H9 (cell line): ENCODE measurements around the gene PRKCI. TPM values are rescaled to one million over a fixed set of nuclear protein-coding genes. Genes with fewer than 3 reads are reported as not detected.

Experiments used
- DNase-seq: peaks from one replicate; pipeline ENCODE4 v3.0.0-alpha.2; 2017
- H2AFZ ChIP-seq: one replicate; pipeline ENCODE4 v1.6.1; 2013; ENCODE audit warnings: mild to moderate bottlenecking, low read length, control low read depth, moderate library complexity
- H2AK5ac ChIP-seq: 2 replicates; pipeline ENCODE4 v1.6.1; 2013; ENCODE audit warnings: low read length, control low read depth, mixed read lengths; ENCODE audit not compliant: insufficient read length
- H2BK120ac ChIP-seq: one replicate; pipeline ENCODE4 v1.6.1; 2013; ENCODE audit warnings: low read depth, mild to moderate bottlenecking, low read length, control low read depth, inconsistent platforms; ENCODE audit not compliant: poor library complexity, severe bottlenecking
- H2BK12ac ChIP-seq: 2 replicates; pipeline ENCODE4 v1.6.1; 2013; ENCODE audit warnings: low read length, control low read depth, mixed read lengths, low read depth; ENCODE audit not compliant: insufficient read length
- H2BK15ac ChIP-seq: 2 replicates; pipeline ENCODE4 v1.6.1; 2013; ENCODE audit warnings: low read depth, low read length, control low read depth
- H2BK20ac ChIP-seq: one replicate; pipeline ENCODE4 v1.6.1; 2013; ENCODE audit warnings: low read depth, mild to moderate bottlenecking, low read length, control low read depth, inconsistent platforms; ENCODE audit not compliant: poor library complexity, severe bottlenecking
- H2BK5ac ChIP-seq: 2 replicates; pipeline ENCODE4 v1.6.1; 2013; ENCODE audit warnings: low read length, control low read depth, mixed read lengths; ENCODE audit not compliant: insufficient read length
- H3K14ac ChIP-seq: 2 replicates; pipeline ENCODE4 v1.6.1; 2013; ENCODE audit warnings: low read length, control low read depth; ENCODE audit not compliant: insufficient read depth
- H3K18ac ChIP-seq: 2 replicates; pipeline ENCODE4 v1.6.1; 2013; ENCODE audit warnings: low read depth, mild to moderate bottlenecking, mixed read lengths, low read length, control low read depth; ENCODE audit not compliant: insufficient read length
- H3K23ac ChIP-seq: 2 replicates; pipeline ENCODE4 v1.6.1; 2013; ENCODE audit warnings: low read length, control low read depth, mixed read lengths, low read depth; ENCODE audit not compliant: insufficient read length
- H3K23me2 ChIP-seq: 2 replicates; pipeline ENCODE4 v1.6.1; 2013; ENCODE audit warnings: low read depth, mild to moderate bottlenecking, mixed read lengths, low read length, control low read depth; ENCODE audit not compliant: insufficient read length, poor library complexity, severe bottlenecking
- H3K27ac ChIP-seq: 2 replicates; pipeline ENCODE4 v1.5.1; 2013; ENCODE audit warnings: low read length, control low read depth, mixed read lengths, low read depth; ENCODE audit not compliant: insufficient read length
- H3K27me3 ChIP-seq: 2 replicates; pipeline ENCODE4 v1.6.1; 2013; ENCODE audit warnings: low read length, control low read depth, inconsistent platforms; ENCODE audit not compliant: insufficient read depth
- H3K4ac ChIP-seq: 2 replicates; pipeline ENCODE4 v1.6.1; 2013; ENCODE audit warnings: low read depth, mild to moderate bottlenecking, control low read depth, inconsistent platforms, low read length, moderate library complexity
- H3K4me1 ChIP-seq: 2 replicates; pipeline ENCODE4 v1.6.1; 2013; ENCODE audit warnings: low read length, control low read depth, inconsistent platforms; ENCODE audit not compliant: insufficient read depth
- H3K4me2 ChIP-seq: 2 replicates; pipeline ENCODE4 v1.6.1; 2013; ENCODE audit warnings: low read length, control low read depth, mixed read lengths; ENCODE audit not compliant: insufficient read length, insufficient read depth
- H3K56ac ChIP-seq: 2 replicates; pipeline ENCODE4 v1.6.1; 2013; ENCODE audit warnings: low read depth, mild to moderate bottlenecking, mixed read lengths, low read length, control low read depth; ENCODE audit not compliant: insufficient read length
- H3K79me1 ChIP-seq: 2 replicates; pipeline ENCODE4 v1.6.1; 2013; ENCODE audit warnings: low read depth, mild to moderate bottlenecking, moderate library complexity, low read length, control low read depth, inconsistent platforms; ENCODE audit not compliant: insufficient read depth, poor library complexity, severe bottlenecking
- H3K79me2 ChIP-seq: 2 replicates; pipeline ENCODE4 v1.6.1; 2013; ENCODE audit warnings: low read length, control low read depth, inconsistent platforms; ENCODE audit not compliant: insufficient read depth
- H3K9ac ChIP-seq: 2 replicates; pipeline ENCODE4 v1.6.1; 2013; ENCODE audit warnings: low read length, control low read depth, mixed read lengths; ENCODE audit not compliant: insufficient read length; ENCODE audit errors: extremely low read depth
- H3K9me3 ChIP-seq: one replicate; pipeline ENCODE4 v1.6.1; 2013; ENCODE audit warnings: low read depth, low read length, inconsistent platforms; ENCODE audit not compliant: control insufficient read depth
- H3T11ph ChIP-seq: one replicate; pipeline ENCODE4 v1.6.1; 2013; ENCODE audit warnings: mild to moderate bottlenecking, low read length, control low read depth, inconsistent platforms
- H4K20me1 ChIP-seq: one replicate; pipeline ENCODE4 v1.6.1; 2013; ENCODE audit not compliant: control insufficient read depth, insufficient read length, insufficient read depth
- H4K5ac ChIP-seq: 2 replicates; pipeline ENCODE4 v1.6.1; 2013; ENCODE audit warnings: low read depth, mild to moderate bottlenecking, mixed read lengths, low read length, control low read depth; ENCODE audit not compliant: insufficient read length
- H4K8ac ChIP-seq: replicated peaks from 2 replicates; pipeline ENCODE4 v1.6.1; 2013; ENCODE audit warnings: low read length, control low read depth, mixed read lengths, low read depth; ENCODE audit not compliant: insufficient read length
- H4K91ac ChIP-seq: 2 replicates; pipeline ENCODE4 v1.6.1; 2013; ENCODE audit warnings: low read depth, mild to moderate bottlenecking, moderate library complexity, mixed read lengths, low read length, control low read depth; ENCODE audit not compliant: insufficient read length
- H3K27ac Mint-ChIP-seq, 3 experiments: 2 replicates in 2 of 3; 3 replicates in 1 of 3; pipeline ENCODE4 v1.8.0; 2020 to 2021; ENCODE audit warnings: mixed read lengths in 3 of 3, mild to moderate bottlenecking in 1 of 3, moderate library complexity in 1 of 3
- H3K27me3 Mint-ChIP-seq: 2 replicates; pipeline ENCODE4 v1.8.0; 2021; ENCODE audit warnings: low read depth, mild to moderate bottlenecking, moderate library complexity, mixed read lengths
- H3K36me3 Mint-ChIP-seq, 3 experiments: 2 replicates in 2 of 3; 3 replicates in 1 of 3; pipeline ENCODE4 v1.8.0; 2020 to 2021; ENCODE audit warnings: low read depth in 3 of 3, mixed read lengths in 3 of 3; ENCODE audit not compliant: insufficient read depth in 1 of 3
- H3K4me1 Mint-ChIP-seq, 2 experiments: 2 replicates each; pipeline ENCODE4 v1.8.0; 2020; ENCODE audit warnings: mixed read lengths in 2 of 2
- H3K4me3 Mint-ChIP-seq, 2 experiments: 2 replicates in 1 of 2; 3 replicates in 1 of 2; pipeline ENCODE4 v1.8.0; 2020 to 2021; ENCODE audit warnings: mild to moderate bottlenecking in 2 of 2, mixed read lengths in 2 of 2, moderate library complexity in 1 of 2
- H3K9me3 Mint-ChIP-seq, 2 experiments: 2 replicates in 1 of 2; 3 replicates in 1 of 2; pipeline ENCODE4 v1.8.0; 2020; ENCODE audit warnings: mild to moderate bottlenecking in 2 of 2, mixed read lengths in 2 of 2, moderate library complexity in 1 of 2
- CTCF ChIP-seq: fragments of 200-600 bp; sonication (generic); conservative IDR thresholded peaks from 3 replicates; pipeline ENCODE4 v1.8.0; 2021; ENCODE audit warnings: antibody characterized with exemption, mild to moderate bottlenecking
- WGBS: extraction: QIAGEN DNeasy Blood & Tissue Kit; methylation state at CpG from one replicate; pipeline ENCODE4 v1.1.7; 2013; ENCODE audit warnings: missing lambda C conversion rate, low lambda C conversion rate, mixed read lengths; ENCODE audit not compliant: insufficient read length; ENCODE audit errors: extremely low coverage; 5-methylcytosine and 5-hydroxymethylcytosine counted together
- total RNA-seq: library from RNA; stranded (reverse); gene quantifications from 2 replicates; pipeline ENCODE4 v1.2.1, GENCODE V29; 2021

PRKCI gene
- total RNA-seq, 1 experiment from 2014 or later, result 71.1 TPM

GRCh38 chr3:170226426-170226960, 4.3 kb downstream of the PRKCI start:
- Histone ChIP-seq H4K20me1 (no peaks in the 10 kb centered on the region), H3K23ac (no peak overlapping the region), H3K9me3 (no peaks in the 10 kb centered on the region), H2BK120ac (no peak overlapping the region), H3K4me1 (peaks cover 2% of the 10 kb centered on the region; the same call in 1 of the 2 replicates), H2AK5ac (no peak overlapping the region), H4K5ac (no peak overlapping the region), H3T11ph (no peak overlapping the region), H2BK15ac (no peak overlapping the region), H3K4me2 (no peak overlapping the region), H2AFZ (no peak overlapping the region), H4K8ac (no peak overlapping the region), H3K27ac (no peak overlapping the region), H3K79me2 (peaks cover 34% of the 10 kb centered on the region; the same call in 1 of the 2 replicates), H4K91ac (no peak overlapping the region), H2BK12ac (no peak overlapping the region), H3K14ac (no peak overlapping the region), H3K4ac (no peak overlapping the region), H3K18ac (no peak overlapping the region), H3K27me3 (no peaks in the 10 kb centered on the region), H3K79me1 (no peaks in the 10 kb centered on the region), H3K23me2 (peaks cover 6% of the 10 kb centered on the region), H2BK5ac (no peak overlapping the region), H3K9ac (no peak overlapping the region), H2BK20ac (no peak overlapping the region), H3K56ac (no peak overlapping the region)
- Mint-ChIP-seq H3K27ac (peak overlapping the region in 2 of 3 experiments; percentile 5 to 78; a peak in 3 of 7 replicates), H3K36me3 (peaks cover 2 to 6% (median 2%) of the 10 kb centered on the region in 3 experiments; a peak in 5 of 7 replicates), H3K4me3 (no peak overlapping the region), H3K4me1 (peaks cover 36 to 40% of the 10 kb centered on the region in 2 experiments), H3K9me3 (no peaks in the 10 kb centered on the region), H3K27me3 (no peaks in the 10 kb centered on the region)
- no peak for TF ChIP-seq CTCF
- WGBS, result no CpG with 5 or more reads among the region's 1 CpG
- no peak for DNase-seq
